ENCODE data around the gene ROGDI. TPM values are rescaled to one million over a fixed set of nuclear protein-coding genes. Genes with fewer than 3 reads are reported as not detected.
A peak's percentile ranks its signal among the peaks of the same experiment; 100 is the strongest.

ROGDI gene
- total and polyA plus RNA-seq, 9 of the 15 experiments (the other 6 are each of a cell fraction or from before 2014, with no cell fraction given), result 0.97 to 37.3 (median 16.5) TPM

- TF ChIP-seq RREB1 (CRISPR knock-in tag; IDR thresholded peaks at IDR 0.05), result no peak
- TF ChIP-seq ILK (tag; IDR thresholded peaks at IDR 0.05; ENCODE audit: borderline replicate concordance, low read depth), result no peak
Observed at GRCh38 chr16:4814542-4815173, 12.2 kb upstream of the ROGDI start (continued).

DNA sequence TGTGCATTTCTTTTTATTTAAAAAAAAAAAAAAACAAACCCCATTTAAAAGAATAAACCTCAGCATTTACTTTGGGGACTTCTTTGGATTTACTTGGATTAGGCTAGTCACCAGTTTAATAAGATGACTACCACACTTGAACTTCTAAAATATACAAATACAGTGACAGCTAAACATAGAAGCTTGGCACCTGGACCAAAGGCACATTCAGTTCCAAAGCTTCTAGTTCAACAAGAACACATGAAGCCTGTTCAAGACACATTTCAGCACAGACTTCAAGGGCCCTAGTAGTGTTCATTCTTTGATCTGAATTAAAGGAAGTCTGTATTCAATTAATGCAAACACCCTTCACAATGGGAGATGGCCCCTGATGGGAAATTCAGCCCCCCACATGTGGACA, 11.6 kb upstream of the ROGDI start:
- intact Hi-C loops (cut with micrococcal nuclease) (no loop called here), in situ Hi-C loops (cut with MboI) (no loop called here)
- H3K4me3 ChIP-seq, result no peak overlapping the region
- no peaks in the 10 kb centered on the region for H3K9me1 ChIP-seq (ENCODE audit: control insufficient read depth, insufficient read depth, low read length)
- ATAC-seq, result no peak
- 0 out of 4 replicates have a peak overlapping the region, but pooled peaks of 1 of the 2 experiments have one; percentile 36 for H3K9ac ChIP-seq (ENCODE audit: insufficient read depth in 1 of 2, low read depth in 2 of 2, low read length in 2 of 2)
- no peaks in the 10 kb centered on the region for H3K79me2 ChIP-seq (ENCODE audit: control insufficient read depth, insufficient read depth, low read length)
- H2AFZ ChIP-seq (ENCODE audit: low read depth, low read length), result no peak overlapping the region
- FAIRE-seq, result no peak
- H3K27me3 ChIP-seq (ENCODE audit: control insufficient read depth in 2 of 2, insufficient read depth in 2 of 2, low read length in 2 of 2), result no peaks in the 10 kb centered on the region
- H3K4me1 ChIP-seq (replicated peaks in 1 of 2; ENCODE audit: control insufficient read depth in 2 of 2, insufficient read depth in 2 of 2, low read length in 2 of 2), result peaks cover 0 to 3% of the 10 kb centered on the region in 2 experiments; a peak in 2 of 5 replicates
- CTCF ChIA-PET (ENCODE audit: low intra/inter-chr PET ratio), result no interaction called here
- no peaks in the 10 kb centered on the region for H3K9me3 ChIP-seq (replicated peaks; ENCODE audit: control insufficient read depth, insufficient read depth, low read depth, low read length)
- no peaks in the 10 kb centered on the region; the same call in 1 of the 2 replicates for H4K20me1 ChIP-seq (replicated peaks; ENCODE audit: control insufficient read depth, insufficient read depth, low read length)
- peaks cover 78% of the 10 kb centered on the region; the same call in 2 of the 3 replicates for H3K36me3 ChIP-seq (ENCODE audit: control insufficient read depth, insufficient read depth, low read length)
- H3K4me2 ChIP-seq (ENCODE audit: insufficient read depth, low read length), result no peak overlapping the region
- POLR2A ChIA-PET, result interaction anchor here (0.5 to 1.3 kb wide), 2 partner anchors 11 to 217 kb away, joined by 3 to 7 read pairs; partner anchors contain the start of gene ROGDI
- BruUV-seq (replicated peaks), result no TSS peak
- H3K27ac ChIP-seq (ENCODE audit: extremely low read depth, low read depth, low read length), result no peak overlapping the region
- DNase-seq (ENCODE audit: extremely low read depth in 1 of 4, low spot score in 3 of 4), result no peak
- TF ChIP-seq ZNF324 (CRISPR knock-in tag; IDR thresholded peaks at IDR 0.05) (no peak), NR2C1 (IDR thresholded peaks at IDR 0.05) (no peak), NR2C1 (tag; IDR thresholded peaks at IDR 0.05) (no peak), ZSCAN29 (IDR thresholded peaks at IDR 0.05) (no peak)
- TF ChIP-seq, protein P1, sequence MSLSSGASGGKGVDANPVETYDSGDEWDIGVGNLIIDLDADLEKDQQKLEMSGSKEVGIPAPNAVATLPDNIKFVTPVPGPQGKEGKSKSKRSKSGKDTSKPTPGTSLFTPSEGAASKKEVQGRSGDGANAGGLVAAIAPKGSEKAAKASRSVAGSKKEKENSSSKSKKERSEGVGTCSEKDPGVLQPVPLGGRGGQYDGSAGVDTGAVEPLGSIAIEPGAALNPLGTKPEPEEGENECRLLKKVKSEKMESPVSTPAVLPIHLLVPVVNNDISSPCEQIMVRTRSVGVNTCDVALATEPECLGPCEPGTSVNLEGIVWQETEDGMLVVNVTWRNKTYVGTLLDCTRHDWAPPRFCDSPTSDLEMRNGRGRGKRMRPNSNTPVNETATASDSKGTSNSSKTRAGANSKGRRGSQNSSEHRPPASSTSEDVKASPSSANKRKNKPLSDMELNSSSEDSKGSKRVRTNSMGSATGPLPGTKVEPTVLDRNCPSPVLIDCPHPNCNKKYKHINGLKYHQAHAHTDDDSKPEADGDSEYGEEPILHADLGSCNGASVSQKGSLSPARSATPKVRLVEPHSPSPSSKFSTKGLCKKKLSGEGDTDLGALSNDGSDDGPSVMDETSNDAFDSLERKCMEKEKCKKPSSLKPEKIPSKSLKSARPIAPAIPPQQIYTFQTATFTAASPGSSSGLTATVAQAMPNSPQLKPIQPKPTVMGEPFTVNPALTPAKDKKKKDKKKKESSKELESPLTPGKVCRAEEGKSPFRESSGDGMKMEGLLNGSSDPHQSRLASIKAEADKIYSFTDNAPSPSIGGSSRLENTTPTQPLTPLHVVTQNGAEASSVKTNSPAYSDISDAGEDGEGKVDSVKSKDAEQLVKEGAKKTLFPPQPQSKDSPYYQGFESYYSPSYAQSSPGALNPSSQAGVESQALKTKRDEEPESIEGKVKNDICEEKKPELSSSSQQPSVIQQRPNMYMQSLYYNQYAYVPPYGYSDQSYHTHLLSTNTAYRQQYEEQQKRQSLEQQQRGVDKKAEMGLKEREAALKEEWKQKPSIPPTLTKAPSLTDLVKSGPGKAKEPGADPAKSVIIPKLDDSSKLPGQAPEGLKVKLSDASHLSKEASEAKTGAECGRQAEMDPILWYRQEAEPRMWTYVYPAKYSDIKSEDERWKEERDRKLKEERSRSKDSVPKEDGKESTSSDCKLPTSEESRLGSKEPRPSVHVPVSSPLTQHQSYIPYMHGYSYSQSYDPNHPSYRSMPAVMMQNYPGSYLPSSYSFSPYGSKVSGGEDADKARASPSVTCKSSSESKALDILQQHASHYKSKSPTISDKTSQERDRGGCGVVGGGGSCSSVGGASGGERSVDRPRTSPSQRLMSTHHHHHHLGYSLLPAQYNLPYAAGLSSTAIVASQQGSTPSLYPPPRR (CRISPR knock-in tag; IDR thresholded peaks at IDR 0.05; ENCODE audit: borderline replicate concordance), result no peak
- TF ChIP-seq, protein P2, sequence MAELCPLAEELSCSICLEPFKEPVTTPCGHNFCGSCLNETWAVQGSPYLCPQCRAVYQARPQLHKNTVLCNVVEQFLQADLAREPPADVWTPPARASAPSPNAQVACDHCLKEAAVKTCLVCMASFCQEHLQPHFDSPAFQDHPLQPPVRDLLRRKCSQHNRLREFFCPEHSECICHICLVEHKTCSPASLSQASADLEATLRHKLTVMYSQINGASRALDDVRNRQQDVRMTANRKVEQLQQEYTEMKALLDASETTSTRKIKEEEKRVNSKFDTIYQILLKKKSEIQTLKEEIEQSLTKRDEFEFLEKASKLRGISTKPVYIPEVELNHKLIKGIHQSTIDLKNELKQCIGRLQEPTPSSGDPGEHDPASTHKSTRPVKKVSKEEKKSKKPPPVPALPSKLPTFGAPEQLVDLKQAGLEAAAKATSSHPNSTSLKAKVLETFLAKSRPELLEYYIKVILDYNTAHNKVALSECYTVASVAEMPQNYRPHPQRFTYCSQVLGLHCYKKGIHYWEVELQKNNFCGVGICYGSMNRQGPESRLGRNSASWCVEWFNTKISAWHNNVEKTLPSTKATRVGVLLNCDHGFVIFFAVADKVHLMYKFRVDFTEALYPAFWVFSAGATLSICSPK (IDR thresholded peaks at IDR 0.05; ENCODE audit: borderline replicate concordance), result no peak

All from K562 (cell line).